Karpas-422 (cell line): ENCODE data around the gene AZGP1. TPM values are rescaled to one million over a fixed set of nuclear protein-coding genes. Genes with fewer than 3 reads are reported as not detected.
A peak's percentile ranks its signal among the peaks of the same experiment; 100 is the strongest.

Experiments
- DNase-seq: peaks from one replicate; pipeline ENCODE4 v3.0.0-alpha.2; 2015
- H2AFZ ChIP-seq: fragments of 200-600 bp; sonication (generic); 2 replicates; pipeline ENCODE4 v1.6.1; 2014; ENCODE audit warnings: antibody characterized with exemption, low read length, mixed read lengths
- H3K27ac ChIP-seq: fragments of 200-600 bp; sonication (generic); 2 replicates; pipeline ENCODE4 v1.5.1; 2014; ENCODE audit warnings: mild to moderate bottlenecking, low read length, moderate library complexity
- H3K27me3 ChIP-seq: fragments of 200-600 bp; sonication (generic); 2 replicates; pipeline ENCODE4 v1.6.1; 2014; ENCODE audit warnings: low read length, mixed read lengths
- H3K36me3 ChIP-seq: fragments of 200-600 bp; sonication (generic); 2 replicates; pipeline ENCODE4 v1.6.1; 2014; ENCODE audit warnings: low read length, mixed read lengths; ENCODE audit not compliant: insufficient read depth
- H3K4me1 ChIP-seq: fragments of 200-600 bp; sonication (generic); 2 replicates; pipeline ENCODE4 v1.6.1; 2014; ENCODE audit warnings: mild to moderate bottlenecking, low read length, mixed read lengths
- H3K4me2 ChIP-seq: fragments of 200-600 bp; sonication (generic); 2 replicates; pipeline ENCODE4 v1.6.1; 2014; ENCODE audit warnings: low read length, low read depth, mild to moderate bottlenecking; ENCODE audit not compliant: poor library complexity, severe bottlenecking
- H3K4me3 ChIP-seq: fragments of 200-600 bp; sonication (generic); 2 replicates; pipeline ENCODE4 v1.5.1; 2014; ENCODE audit warnings: mild to moderate bottlenecking, antibody characterized with exemption, low read length, mixed read lengths
- H3K79me2 ChIP-seq: fragments of 200-600 bp; sonication (generic); 2 replicates; pipeline ENCODE4 v1.6.1; 2014; ENCODE audit warnings: mild to moderate bottlenecking, low read length, mixed read lengths
- H3K9ac ChIP-seq: fragments of 200-600 bp; sonication (generic); 2 replicates; pipeline ENCODE4 v1.6.0; 2014; ENCODE audit warnings: low read length
- H3K9me2 ChIP-seq: fragments of 200-600 bp; sonication (generic), shearing (Covaris generic); replicated peaks from 2 replicates; pipeline ENCODE4 v1.6.0; 2014; ENCODE audit warnings: mild to moderate bottlenecking, low read length, moderate library complexity; ENCODE audit not compliant: insufficient read depth
- H3K9me3 ChIP-seq: fragments of 300-700, 200-600 bp; sonication (generic); 2 replicates; pipeline ENCODE4 v1.6.1; 2014; ENCODE audit warnings: low read length, mixed read lengths
- H4K20me1 ChIP-seq: fragments of 200-600 bp; sonication (generic); 2 replicates; pipeline ENCODE4 v1.6.1; 2014; ENCODE audit warnings: mild to moderate bottlenecking, antibody characterized with exemption, low read length, low read depth; ENCODE audit not compliant: insufficient read depth
- small RNA-seq: library from RNA; depleted of rRNA; stranded (forward); fragments of <200 nt; gene quantifications from one replicate; pipeline ENCODE3, GENCODE V24; 2014
- total RNA-seq: library from RNA; depleted of rRNA; stranded (reverse); fragments of >200 nt; shearing (Covaris generic); gene quantifications from 2 replicates; pipeline ENCODE4 v1.2.3, GENCODE V29; 2014; ENCODE audit warnings: low replicate concordance; rRNA removed

Gene AZGP1
- total RNA-seq, 1 experiment from 2014 or later, result 2.0 TPM

- Histone ChIP-seq H3K27me3 (no peaks in the 10 kb centered on the region), H3K9ac (no peak overlapping the region), H3K4me1 (peaks cover 10% of the 10 kb centered on the region), H3K79me2 (peaks cover 17% of the 10 kb centered on the region), H3K9me3 (no peaks in the 10 kb centered on the region), H3K4me2 (no peak overlapping the region), H3K36me3 (no peaks in the 10 kb centered on the region), H2AFZ (no peak overlapping the region), H3K4me3 (no peak overlapping the region), H4K20me1 (no peaks in the 10 kb centered on the region; the same call in 1 of the 2 replicates), H3K27ac (no peak overlapping the region), H3K9me2 (no peaks in the 10 kb centered on the region; the same call in 1 of the 2 replicates)
- DNase-seq, result no peak
Measured at GRCh38 chr7:99923200-99923599, 52.6 kb downstream of the AZGP1 start.

- Histone ChIP-seq H3K27me3 (no peaks in the 10 kb centered on the region), H3K4me2 (peak overlapping the region; percentile 71), H3K9me2 (no peaks in the 10 kb centered on the region; the same call in 1 of the 2 replicates), H3K36me3 (0 out of 2 replicates have a peak, but pooled peaks cover 6% of the 10 kb centered on the region), H3K9me3 (no peaks in the 10 kb centered on the region), H4K20me1 (no peaks in the 10 kb centered on the region; the same call in 1 of the 2 replicates), H2AFZ (no peak overlapping the region), H3K9ac (peak overlapping the region; percentile 92), H3K27ac (peak overlapping the region; percentile 61), H3K4me1 (peaks cover 21% of the 10 kb centered on the region), H3K79me2 (peaks cover 48% of the 10 kb centered on the region), H3K4me3 (peak overlapping the region; percentile 73)
- DNase-seq, result peak; percentile 47
Measured at GRCh38 chr7:99920149-99920548, 55.7 kb downstream of the AZGP1 start.

DNA sequence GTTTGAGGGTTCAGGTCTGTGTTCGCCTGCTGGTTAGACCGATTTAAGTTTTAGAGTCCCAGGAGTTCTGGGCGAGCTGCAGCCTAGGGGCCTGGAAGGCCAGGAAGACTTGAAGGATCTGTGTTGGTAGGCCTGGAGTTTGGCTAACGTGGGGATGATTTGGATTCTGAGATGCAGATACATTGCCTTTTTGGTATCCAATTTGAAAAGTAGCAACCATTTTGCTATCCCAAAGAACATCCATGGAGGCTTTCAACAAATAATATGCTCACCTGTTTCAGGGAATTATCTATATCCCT lies 56.1 kb downstream of the AZGP1 start:
- Histone ChIP-seq H3K27me3 (no peaks in the 10 kb centered on the region), H2AFZ (peak overlapping the region; percentile 76; the same call in 1 of the 2 replicates), H3K4me3 (peak overlapping the region; percentile 73), H3K4me1 (peaks cover 21% of the 10 kb centered on the region), H3K9ac (peak overlapping the region; percentile 92), H3K4me2 (peak overlapping the region; percentile 71), H3K79me2 (peaks cover 49% of the 10 kb centered on the region), H3K36me3 (0 out of 2 replicates have a peak, but pooled peaks cover 6% of the 10 kb centered on the region), H3K27ac (peak overlapping the region; percentile 61), H3K9me3 (no peaks in the 10 kb centered on the region), H4K20me1 (no peaks in the 10 kb centered on the region; the same call in 1 of the 2 replicates), H3K9me2 (no peaks in the 10 kb centered on the region; the same call in 1 of the 2 replicates)
- no peak for DNase-seq

GRCh38 chr7:99918959-99919813 lies 56.6 kb downstream of the AZGP1 start, which contains the start of gene TRIM4:
TSS of gene TRIM4 (minus strand) at chr7:99919530. CDS start at chr7:99919401, 129 bp downstream.
- no peaks in the 10 kb centered on the region; the same call in 1 of the 2 replicates for H3K9me2 ChIP-seq
- peak within 1 kb of the TSS; percentile 61 for H3K27ac ChIP-seq
- peak within 1 kb of the TSS; percentile 71 for H3K4me2 ChIP-seq
- peaks cover under 1% of the 10 kb centered on the region; the same call in 1 of the 2 replicates for H4K20me1 ChIP-seq
- peak; percentile 98 for DNase-seq
- H3K36me3 ChIP-seq, result 0 out of 2 replicates have a peak, but pooled peaks cover 6% of the 10 kb centered on the region
- H2AFZ ChIP-seq, result peak within 1 kb of the TSS; percentile 76; the same call in 1 of the 2 replicates
- no peaks in the 10 kb centered on the region for H3K9me3 ChIP-seq
- peaks cover 52% of the 10 kb centered on the region for H3K79me2 ChIP-seq
- H3K4me3 ChIP-seq, result peak within 1 kb of the TSS; percentile 73
- H3K4me1 ChIP-seq, result peaks cover 21% of the 10 kb centered on the region
- no peaks in the 10 kb centered on the region for H3K27me3 ChIP-seq
- peak within 1 kb of the TSS; percentile 92 for H3K9ac ChIP-seq

Small RNA genes lying within 50 kb of the gene (small RNA-seq; reads per million reads assigned to genes)
- gene RF00019, result not detected
- gene RF00561, result not detected

Other genes starting within 250 kb of the AZGP1 start
- gene CYP3A7, start 240.8 kb downstream of the AZGP1 start, total RNA-seq, result not detected in 2 replicates
- gene CYP3A4, start 191.8 kb downstream of the AZGP1 start, total RNA-seq, result not detected in 2 replicates
- gene CYP3A43, start 148.0 kb downstream of the AZGP1 start, total RNA-seq, result not detected in 2 replicates
- not detected in 2 replicates for gene OR2AE1, start 99.0 kb downstream of the AZGP1 start, total RNA-seq
- gene TRIM4, start 56.5 kb downstream of the AZGP1 start, total RNA-seq, result 20.9 and 25.2 TPM in 2 replicates
- 0.47 TPM in 1 of 2 replicates, not detected in the other for gene GJC3, start 46.4 kb downstream of the AZGP1 start, total RNA-seq
- gene ZKSCAN1, start 39.6 kb upstream of the AZGP1 start, total RNA-seq, result 21.3 and 22.1 TPM in 2 replicates
- gene ZSCAN21, start 73.7 kb upstream of the AZGP1 start, total RNA-seq, result 6.1 and 16.6 TPM in 2 replicates
- gene ZNF3, start 105.7 kb upstream of the AZGP1 start, total RNA-seq, result 17.6 and 20.8 TPM in 2 replicates
- gene COPS6, start 112.9 kb upstream of the AZGP1 start, total RNA-seq, result 52.7 and 61.1 TPM in 2 replicates
- 109 and 175 TPM in 2 replicates for gene MCM7, start 125.4 kb upstream of the AZGP1 start, total RNA-seq
- 3.6 and 14.5 TPM in 2 replicates for gene AP4M1, start 125.6 kb upstream of the AZGP1 start, total RNA-seq
- 30.6 and 34.3 TPM in 2 replicates for gene TAF6, start 143.3 kb upstream of the AZGP1 start, total RNA-seq
- 13.0 and 16.6 TPM in 2 replicates for gene CNPY4, start 143.6 kb upstream of the AZGP1 start, total RNA-seq
- gene MBLAC1, start 150.9 kb upstream of the AZGP1 start, total RNA-seq, result 1.4 TPM in 1 of 2 replicates, not detected in the other
- 171 and 292 TPM in 2 replicates for gene LAMTOR4, start 172.9 kb upstream of the AZGP1 start, total RNA-seq
- 15.8 and 23.3 TPM in 2 replicates for gene TRAPPC14, start 182.7 kb upstream of the AZGP1 start, total RNA-seq
- 0.11 TPM in 1 of 2 replicates, not detected in the other for gene GAL3ST4, start 192.6 kb upstream of the AZGP1 start, total RNA-seq
- gene GPC2, start 201.3 kb upstream of the AZGP1 start, total RNA-seq, result 1.9 and 5.3 TPM in 2 replicates
- gene STAG3, start 201.9 kb upstream of the AZGP1 start, total RNA-seq, result 8.1 and 22.1 TPM in 2 replicates
- 1.6 and 2.7 TPM in 2 replicates for gene PVRIG, start 243.9 kb upstream of the AZGP1 start, total RNA-seq